Measurements from ENCODE around the gene LHX1. TPM values are rescaled to one million over a fixed set of nuclear protein-coding genes. Genes with fewer than 3 reads are reported as not detected.

Gene LHX1
- total RNA-seq, 1 donor from 2014 or later, result 4.5 TPM

GRCh38 chr17:36948717-36949460, 11.6 kb downstream of the LHX1 start, which contains the start of gene AATF:
TSS of gene AATF (plus strand) at chr17:36948954. CDS start at chr17:36949126, 172 bp downstream.
- Mint-ChIP-seq H3K4me3 (ENCODE audit: unreplicated experiment) (peak within 1 kb of the TSS; percentile 88), H3K9me3 (ENCODE audit: unreplicated experiment) (no peaks in the 10 kb centered on the region), H3K27me3 (ENCODE audit: unreplicated experiment) (peaks cover 16% of the 10 kb centered on the region), H3K4me1 (ENCODE audit: unreplicated experiment) (peaks cover 26% of the 10 kb centered on the region), H3K36me3 (ENCODE audit: low read depth, unreplicated experiment) (peaks cover 16% of the 10 kb centered on the region), H3K27ac (ENCODE audit: unreplicated experiment) (peak within 1 kb of the TSS; percentile 72)
- no peak for TF ChIP-seq CTCF (IDR thresholded peaks at IDR 0.05; ENCODE audit: unreplicated experiment)
- peak; percentile 94 for DNase-seq (ENCODE audit: low spot score)

- DNase-seq (ENCODE audit: low spot score), result no peak
- peak overlapping the region; percentile 88 for H3K4me3 Mint-ChIP-seq (ENCODE audit: unreplicated experiment)
- peaks cover 16% of the 10 kb centered on the region for H3K27me3 Mint-ChIP-seq (ENCODE audit: unreplicated experiment)
- peak overlapping the region; percentile 72 for H3K27ac Mint-ChIP-seq (ENCODE audit: unreplicated experiment)
- H3K9me3 Mint-ChIP-seq (ENCODE audit: unreplicated experiment), result no peaks in the 10 kb centered on the region
- no peak for TF ChIP-seq CTCF (IDR thresholded peaks at IDR 0.05; ENCODE audit: unreplicated experiment)
- peaks cover 29% of the 10 kb centered on the region for H3K4me1 Mint-ChIP-seq (ENCODE audit: unreplicated experiment)
- peaks cover 19% of the 10 kb centered on the region for H3K36me3 Mint-ChIP-seq (ENCODE audit: low read depth, unreplicated experiment)
These were observed 12.2 kb downstream of the LHX1 start for GRCh38 chr17:36949461-36949927.

- Mint-ChIP-seq H3K4me1 (ENCODE audit: unreplicated experiment) (peaks cover 29% of the 10 kb centered on the region), H3K27ac (ENCODE audit: unreplicated experiment) (no peak overlapping the region), H3K27me3 (ENCODE audit: unreplicated experiment) (peaks cover 16% of the 10 kb centered on the region), H3K36me3 (ENCODE audit: low read depth, unreplicated experiment) (peaks cover 22% of the 10 kb centered on the region), H3K4me3 (ENCODE audit: unreplicated experiment) (peak overlapping the region; percentile 88), H3K9me3 (ENCODE audit: unreplicated experiment) (no peaks in the 10 kb centered on the region)
- TF ChIP-seq CTCF (IDR thresholded peaks at IDR 0.05; ENCODE audit: unreplicated experiment), result no peak
- DNase-seq (ENCODE audit: low spot score), result no peak
These were observed 12.8 kb downstream of the LHX1 start for GRCh38 chr17:36950027-36950426.

GRCh38 chr17:36951084-36951789, 14.0 kb downstream of the LHX1 start:
- H3K4me1 Mint-ChIP-seq (ENCODE audit: unreplicated experiment), result peaks cover 29% of the 10 kb centered on the region
- H3K9me3 Mint-ChIP-seq (ENCODE audit: unreplicated experiment), result no peaks in the 10 kb centered on the region
- no peak for DNase-seq (ENCODE audit: low spot score)
- H3K27me3 Mint-ChIP-seq (ENCODE audit: unreplicated experiment), result peaks cover 12% of the 10 kb centered on the region
- no peak overlapping the region for H3K27ac Mint-ChIP-seq (ENCODE audit: unreplicated experiment)
- H3K4me3 Mint-ChIP-seq (ENCODE audit: unreplicated experiment), result peak overlapping the region; percentile 52
- H3K36me3 Mint-ChIP-seq (ENCODE audit: low read depth, unreplicated experiment), result peaks cover 22% of the 10 kb centered on the region
- TF ChIP-seq CTCF (IDR thresholded peaks at IDR 0.05; ENCODE audit: unreplicated experiment), result no peak

GRCh38 chr17:36971508-36971907, 34.2 kb downstream of the LHX1 start:
- H3K9me3 Mint-ChIP-seq (ENCODE audit: unreplicated experiment), result no peaks in the 10 kb centered on the region
- no peak for DNase-seq (ENCODE audit: low spot score)
- TF ChIP-seq CTCF (IDR thresholded peaks at IDR 0.05; ENCODE audit: unreplicated experiment), result no peak
- peaks cover 2% of the 10 kb centered on the region for H3K27me3 Mint-ChIP-seq (ENCODE audit: unreplicated experiment)
- no peak overlapping the region for H3K4me3 Mint-ChIP-seq (ENCODE audit: unreplicated experiment)
- no peaks in the 10 kb centered on the region for H3K36me3 Mint-ChIP-seq (ENCODE audit: low read depth, unreplicated experiment)
- no peaks in the 10 kb centered on the region for H3K4me1 Mint-ChIP-seq (ENCODE audit: unreplicated experiment)
- no peak overlapping the region for H3K27ac Mint-ChIP-seq (ENCODE audit: unreplicated experiment)

All from endothelial cell (in vitro differentiated cells).